Stomach (tissue), 4 donors: ENCODE measurements around the gene NAP1L4.

ENCODE experiments used
- EP300 ChIP-seq: sonication (generic); formaldehyde crosslinking; IDR thresholded peaks from one replicate; pipeline ENCODE4 v1.6.1; 2017; ENCODE audit warnings: antibody characterized with exemption
- POLR2A ChIP-seq, 4 donors: fragments of 450-650 bp; IDR thresholded peaks; one replicate each; pipeline ENCODE4 v1.6.1; 2016; ENCODE audit warnings: antibody characterized with exemption in 4 of 4, control low read depth in 2 of 4, mild to moderate bottlenecking in 1 of 4, moderate library complexity in 1 of 4
- POLR2AphosphoS5 ChIP-seq, 3 donors: sonication (generic); formaldehyde crosslinking; IDR thresholded peaks; one replicate each; pipeline ENCODE4 v1.6.1; 2016; ENCODE audit warnings: antibody characterized with exemption in 3 of 3
- TF ChIP-seq, protein P1 (sequence below), 7 experiments: fragments of 450-650 bp in 4 of 7; fragments of 200-600 bp in 3 of 7; sonication (generic) in 3 of 7; IDR thresholded peaks; one replicate each; pipeline ENCODE4 v1.5.1; 2016 to 2019; ENCODE audit warnings: antibody characterized with exemption in 7 of 7, control low read depth in 2 of 7, mild to moderate bottlenecking in 1 of 7

- TF ChIP-seq, protein P1, sequence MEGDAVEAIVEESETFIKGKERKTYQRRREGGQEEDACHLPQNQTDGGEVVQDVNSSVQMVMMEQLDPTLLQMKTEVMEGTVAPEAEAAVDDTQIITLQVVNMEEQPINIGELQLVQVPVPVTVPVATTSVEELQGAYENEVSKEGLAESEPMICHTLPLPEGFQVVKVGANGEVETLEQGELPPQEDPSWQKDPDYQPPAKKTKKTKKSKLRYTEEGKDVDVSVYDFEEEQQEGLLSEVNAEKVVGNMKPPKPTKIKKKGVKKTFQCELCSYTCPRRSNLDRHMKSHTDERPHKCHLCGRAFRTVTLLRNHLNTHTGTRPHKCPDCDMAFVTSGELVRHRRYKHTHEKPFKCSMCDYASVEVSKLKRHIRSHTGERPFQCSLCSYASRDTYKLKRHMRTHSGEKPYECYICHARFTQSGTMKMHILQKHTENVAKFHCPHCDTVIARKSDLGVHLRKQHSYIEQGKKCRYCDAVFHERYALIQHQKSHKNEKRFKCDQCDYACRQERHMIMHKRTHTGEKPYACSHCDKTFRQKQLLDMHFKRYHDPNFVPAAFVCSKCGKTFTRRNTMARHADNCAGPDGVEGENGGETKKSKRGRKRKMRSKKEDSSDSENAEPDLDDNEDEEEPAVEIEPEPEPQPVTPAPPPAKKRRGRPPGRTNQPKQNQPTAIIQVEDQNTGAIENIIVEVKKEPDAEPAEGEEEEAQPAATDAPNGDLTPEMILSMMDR (IDR thresholded peaks at IDR 0.05): no peak
- TF ChIP-seq POLR2A (IDR thresholded peaks at IDR 0.05): no peak
- TF ChIP-seq POLR2AphosphoS5 (IDR thresholded peaks at IDR 0.05): no peak
- no peak for TF ChIP-seq EP300
These were observed 75.8 kb downstream of the NAP1L4 start for GRCh38 chr11:2916114-2916891.
